GM18951 (cell line): Measurements from ENCODE around the gene YPEL2.

Source experiments
- POLR2A ChIP-seq: IDR thresholded peaks from 4 replicates; pipeline ENCODE4 v1.6.1; 2011; ENCODE audit warnings: mild to moderate bottlenecking; ENCODE audit not compliant: insufficient read length, insufficient read depth; ENCODE audit errors: extremely low read depth
- in situ Hi-C: fragments of 300-500 bp; cut with MboI; formaldehyde crosslinking; loops from one replicate; pipeline ENCODE4 v1.12.0; 2022; ENCODE audit warnings: low sequenced_read_pairs, mixed read lengths, inconsistent platforms; ENCODE audit not compliant: unreplicated experiment

Gene YPEL2

DNA sequence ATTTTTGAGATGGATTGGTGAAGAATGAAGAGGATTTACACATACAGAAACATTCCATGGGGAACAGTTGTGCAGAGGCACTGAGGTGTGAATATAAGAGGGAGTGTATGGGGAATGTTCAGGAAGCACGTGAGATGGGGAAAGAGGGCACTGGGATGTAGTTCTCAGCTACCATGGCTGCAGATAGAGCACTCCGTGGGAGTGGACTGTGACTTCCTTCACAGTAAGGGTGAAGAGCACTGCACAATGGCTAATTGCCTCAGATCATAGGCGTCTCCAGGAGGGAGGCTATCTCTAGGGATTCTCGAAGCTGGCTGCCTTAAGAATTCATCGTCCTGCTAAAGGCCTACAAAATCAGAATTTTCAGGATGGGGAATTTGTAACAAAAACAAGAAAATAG is 7.0 kb downstream of the YPEL2 start:
- TF ChIP-seq POLR2A = no peak
- in situ Hi-C loops = no loop called here

DNA sequence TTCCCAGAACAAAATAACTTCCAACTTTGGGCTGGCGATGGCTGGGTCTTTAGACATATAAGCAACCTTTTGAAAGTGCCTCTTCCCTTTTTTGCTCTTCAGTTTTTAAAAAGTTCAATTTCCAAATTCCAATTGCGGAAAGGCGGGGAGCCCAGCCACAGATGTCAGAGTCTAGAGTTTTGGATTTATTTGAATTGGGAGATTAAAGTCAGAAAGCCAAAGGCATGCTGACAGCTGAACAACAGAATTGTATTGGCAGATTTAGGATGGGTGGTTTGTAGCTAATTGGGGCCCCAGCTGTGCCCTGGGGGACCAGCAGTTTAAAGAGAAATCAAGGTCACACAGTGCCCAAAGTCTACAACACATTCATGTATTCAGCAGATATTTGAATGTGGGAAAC is 10.5 kb downstream of the YPEL2 start:
- in situ Hi-C loops = no loop called here

DNA sequence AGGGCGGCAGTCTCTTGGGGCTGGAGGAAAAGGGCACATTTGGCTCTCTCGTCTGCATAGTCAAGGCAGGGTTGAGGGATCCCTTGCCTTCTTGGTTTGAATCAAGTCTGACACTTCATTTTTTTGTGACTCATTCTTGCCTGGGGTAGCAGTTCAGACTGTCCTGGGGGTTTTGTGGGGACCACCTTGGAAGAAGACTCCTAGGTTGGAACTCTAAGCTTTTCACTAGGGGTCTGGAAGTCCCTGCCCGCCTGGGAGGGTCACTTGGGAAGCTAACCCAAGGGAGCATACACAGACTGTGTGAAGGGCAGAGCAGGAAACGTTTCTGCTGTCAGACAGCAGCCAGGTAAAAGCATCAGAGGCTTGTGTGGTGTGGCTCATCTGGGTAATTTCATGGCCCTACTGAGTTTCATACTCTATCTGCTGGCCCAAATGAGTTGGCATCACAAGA is 11.3 kb downstream of the YPEL2 start:
- TF ChIP-seq POLR2A = no peak
- in situ Hi-C loops = no loop called here

More for the DNA sequence above, 10.5 kb downstream of the YPEL2 start:
- TF ChIP-seq POLR2A = no peak

DNA sequence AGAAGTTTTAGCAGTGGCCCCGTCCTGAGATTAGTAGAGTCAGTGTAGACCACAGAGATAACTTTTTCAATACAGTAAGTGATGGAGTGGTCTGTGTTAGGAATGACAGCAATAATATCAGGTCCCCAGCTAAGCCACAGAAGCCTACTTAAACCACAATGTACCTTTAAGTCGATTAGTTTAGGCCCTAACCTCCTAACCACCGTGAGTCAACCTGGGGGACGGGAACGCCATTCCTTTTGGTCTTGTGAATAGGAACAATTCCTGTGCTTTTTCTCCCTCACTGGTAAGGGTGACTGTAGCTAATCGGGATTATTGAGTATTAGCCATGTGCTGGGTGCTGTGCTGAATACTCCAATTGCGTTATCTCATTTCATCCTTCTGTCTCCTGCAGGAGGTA is 14.0 kb downstream of the YPEL2 start:
- no peak for TF ChIP-seq POLR2A
- in situ Hi-C loops = no loop called here

DNA sequence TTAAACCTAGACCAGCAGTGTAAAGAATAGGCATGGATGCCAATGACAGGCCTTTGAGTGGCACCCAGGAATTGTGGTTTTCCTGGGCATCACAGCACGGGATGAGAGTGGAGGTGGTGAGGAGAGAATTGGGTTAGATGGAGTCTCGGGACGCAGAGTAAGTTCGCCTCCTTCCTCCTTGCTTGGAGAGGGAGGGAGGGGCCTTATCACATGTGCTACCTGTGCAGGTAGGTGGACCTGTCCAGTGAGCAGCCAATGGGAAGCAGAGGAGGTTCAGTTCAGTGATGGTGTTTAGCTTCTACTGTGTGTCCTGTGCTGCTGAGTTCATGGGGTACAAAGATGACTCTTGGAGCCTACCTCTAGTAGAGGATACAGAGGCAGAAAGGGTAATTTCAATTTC is 14.9 kb downstream of the YPEL2 start:
- no peak for TF ChIP-seq POLR2A
- in situ Hi-C loops = no loop called here

DNA sequence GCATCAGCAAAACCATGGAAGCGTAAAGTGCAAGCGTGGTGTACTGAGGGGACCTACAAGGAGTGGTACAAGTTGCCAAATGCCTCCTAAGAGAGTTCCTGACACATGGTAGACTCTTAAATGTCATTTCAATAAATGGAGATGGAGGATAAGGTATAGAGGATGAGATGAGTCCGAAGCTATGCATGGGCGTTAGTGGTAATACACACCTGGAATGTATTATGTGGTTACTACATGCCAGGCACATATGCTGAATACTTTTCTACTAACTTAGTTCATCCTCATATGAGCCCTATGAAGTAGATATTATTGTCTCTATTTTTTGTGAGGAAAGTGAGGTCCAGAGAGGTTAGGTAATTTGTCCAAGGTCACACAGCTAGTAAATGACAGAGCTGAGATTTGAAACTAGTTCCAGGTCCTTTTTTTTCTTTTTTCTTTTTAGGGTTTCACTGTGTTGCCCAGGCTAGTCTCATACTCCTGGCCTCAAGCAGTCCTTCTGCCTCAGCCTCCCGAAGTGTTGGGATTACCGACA is 15.5 kb downstream of the YPEL2 start:
- in situ Hi-C loops = no loop called here
- no peak for TF ChIP-seq POLR2A

DNA sequence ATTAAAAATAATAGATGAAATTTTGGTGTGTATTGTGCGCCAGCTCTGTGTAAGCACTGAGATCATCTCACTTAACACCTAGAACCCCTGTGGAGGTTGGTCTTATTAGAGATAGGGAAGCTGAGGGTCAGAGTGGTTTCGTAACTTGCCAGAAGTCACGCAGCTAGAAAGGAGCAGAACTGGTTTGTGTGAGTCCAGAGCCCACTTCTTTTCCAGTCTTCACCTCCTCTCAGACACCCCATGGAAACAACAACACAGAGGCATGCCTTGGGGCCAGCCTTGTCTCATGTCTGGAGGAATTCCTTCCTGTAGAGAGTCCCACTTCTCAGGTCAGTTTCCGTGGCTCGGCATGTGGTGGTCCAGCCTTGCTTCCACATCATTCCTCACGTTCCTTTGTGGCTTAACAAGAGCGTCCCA is 16.5 kb downstream of the YPEL2 start:
- in situ Hi-C loops = no loop called here
- no peak for TF ChIP-seq POLR2A

DNA sequence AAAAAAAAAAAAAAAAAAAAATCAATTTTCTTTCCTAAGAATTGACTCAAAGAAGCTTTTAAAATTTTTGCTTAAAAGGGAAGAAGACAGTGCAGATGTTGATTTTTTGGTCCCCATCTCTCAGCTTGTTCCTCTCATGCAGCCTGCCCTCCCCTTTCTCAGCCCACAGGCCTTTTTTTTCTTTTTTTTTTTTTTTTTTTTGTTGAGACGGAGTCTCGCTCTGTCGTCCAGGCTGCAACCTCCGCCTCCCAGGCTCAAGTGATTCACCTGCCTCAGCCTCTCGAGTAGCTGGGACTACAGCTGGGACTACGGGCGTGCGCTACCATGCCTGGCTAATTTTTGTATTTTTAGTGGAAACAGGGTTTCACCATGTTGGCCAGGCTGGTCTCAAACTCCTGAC is 17.7 kb downstream of the YPEL2 start:
- in situ Hi-C loops = no loop called here
- no peak for TF ChIP-seq POLR2A

DNA sequence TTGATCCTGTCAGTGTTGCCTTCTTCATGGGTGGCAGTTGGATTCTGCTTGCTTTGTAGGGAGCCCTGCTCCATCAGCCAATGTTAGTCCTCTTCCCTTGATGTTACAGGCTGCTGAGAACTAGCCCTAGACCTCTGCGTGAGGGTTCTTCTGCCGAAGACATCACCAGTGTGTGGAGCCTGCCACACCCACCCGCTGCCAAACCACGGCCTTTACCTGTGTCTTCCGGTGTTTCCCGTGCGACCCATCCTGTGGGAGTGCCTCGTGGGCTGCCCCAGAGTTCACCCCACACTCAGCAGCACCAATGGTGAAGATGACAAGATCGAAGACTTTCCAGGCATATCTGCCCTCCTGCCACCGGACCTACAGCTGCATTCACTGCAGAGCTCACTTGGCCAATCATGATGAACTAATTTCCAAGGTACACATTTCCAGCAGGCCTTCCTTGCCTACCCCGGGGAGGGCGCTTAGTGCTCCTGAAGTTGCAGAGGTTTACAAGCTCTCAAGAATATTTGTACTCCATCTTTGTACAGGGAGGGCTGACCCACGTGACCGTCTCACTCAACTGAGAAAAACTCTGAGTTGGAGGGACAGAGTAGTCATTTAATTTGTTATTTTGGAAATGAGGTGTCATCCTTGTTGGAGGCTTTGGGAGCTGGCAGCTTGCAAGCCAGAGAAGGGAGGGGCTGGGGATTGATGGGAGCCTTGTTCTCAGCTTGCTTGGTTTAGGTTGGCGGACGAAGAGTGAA is 21.8 kb downstream of the YPEL2 start:
- no peak for TF ChIP-seq POLR2A
- in situ Hi-C loops = no loop called here

DNA sequence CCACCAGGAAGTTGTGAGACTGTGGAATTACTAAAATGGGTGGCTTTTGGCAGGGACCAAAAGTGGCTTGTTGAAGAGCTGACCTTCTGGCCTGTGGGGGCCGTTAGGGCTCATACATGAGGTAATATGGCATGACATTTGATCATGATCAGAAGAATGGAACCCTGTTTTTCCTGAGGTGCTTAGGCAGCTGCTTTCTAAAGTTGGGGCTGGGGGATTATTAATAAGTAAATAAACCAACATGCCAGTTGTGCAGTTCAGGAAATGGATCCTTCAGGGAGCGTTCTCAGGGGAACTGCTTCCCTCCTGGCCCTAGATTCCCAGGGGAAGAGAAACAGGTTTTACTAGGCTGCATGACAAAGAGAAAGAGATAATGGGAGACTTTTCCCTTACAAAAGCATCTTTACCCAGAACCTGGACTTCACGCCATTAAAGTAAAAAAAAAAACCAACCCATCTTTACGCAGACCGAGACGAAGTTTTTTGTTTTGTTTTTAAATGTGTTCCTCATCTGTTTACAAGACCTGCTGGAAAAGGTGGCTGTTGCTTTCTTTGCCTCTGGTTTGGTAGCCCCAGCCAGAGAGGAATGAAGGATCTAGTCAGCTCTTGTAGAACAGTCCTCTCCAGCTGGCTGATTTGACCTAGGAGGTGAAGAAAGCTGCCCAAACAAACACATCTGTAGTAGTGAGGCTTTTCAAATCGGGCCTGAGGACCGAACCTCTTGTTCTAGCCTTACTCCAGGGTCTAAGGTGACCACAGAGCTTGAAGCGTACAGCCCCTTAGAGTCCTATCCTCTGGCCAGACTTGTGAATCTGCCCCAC is 22.7 kb downstream of the YPEL2 start:
- in situ Hi-C loops = no loop called here
- TF ChIP-seq POLR2A = no peak

DNA sequence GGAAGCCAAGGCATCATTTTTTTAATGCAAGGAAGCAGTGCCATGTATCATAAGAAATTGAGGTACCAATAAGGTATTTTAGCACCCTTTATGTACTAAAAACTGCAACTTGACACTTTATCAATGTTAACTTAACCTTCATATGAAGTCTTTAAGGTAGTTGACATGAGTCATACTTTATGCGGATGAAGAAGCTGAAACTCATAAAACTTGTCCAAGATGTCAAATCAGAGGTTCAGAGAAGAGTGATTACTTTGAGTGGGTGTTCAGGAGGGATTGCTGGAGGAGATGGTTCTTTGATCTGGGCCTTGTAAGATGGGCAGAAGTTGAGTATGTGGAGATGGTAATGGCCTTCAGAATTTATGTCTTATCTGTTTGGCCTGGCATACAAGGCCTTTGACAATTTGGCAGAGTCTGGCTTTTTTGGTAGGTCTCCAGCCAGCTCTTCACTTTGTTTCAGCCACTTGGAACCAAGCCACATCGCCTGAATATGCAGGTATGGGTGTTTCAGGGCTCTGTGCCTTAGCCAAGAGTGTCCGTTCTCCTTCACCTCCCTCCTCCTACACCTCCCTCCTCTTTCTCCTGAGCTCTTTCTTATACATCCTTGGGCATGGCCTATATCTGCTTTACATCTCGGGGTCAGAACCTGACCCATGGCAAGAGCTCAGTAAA is 23.7 kb downstream of the YPEL2 start:
- in situ Hi-C loops = no loop called here
- TF ChIP-seq POLR2A = no peak

DNA sequence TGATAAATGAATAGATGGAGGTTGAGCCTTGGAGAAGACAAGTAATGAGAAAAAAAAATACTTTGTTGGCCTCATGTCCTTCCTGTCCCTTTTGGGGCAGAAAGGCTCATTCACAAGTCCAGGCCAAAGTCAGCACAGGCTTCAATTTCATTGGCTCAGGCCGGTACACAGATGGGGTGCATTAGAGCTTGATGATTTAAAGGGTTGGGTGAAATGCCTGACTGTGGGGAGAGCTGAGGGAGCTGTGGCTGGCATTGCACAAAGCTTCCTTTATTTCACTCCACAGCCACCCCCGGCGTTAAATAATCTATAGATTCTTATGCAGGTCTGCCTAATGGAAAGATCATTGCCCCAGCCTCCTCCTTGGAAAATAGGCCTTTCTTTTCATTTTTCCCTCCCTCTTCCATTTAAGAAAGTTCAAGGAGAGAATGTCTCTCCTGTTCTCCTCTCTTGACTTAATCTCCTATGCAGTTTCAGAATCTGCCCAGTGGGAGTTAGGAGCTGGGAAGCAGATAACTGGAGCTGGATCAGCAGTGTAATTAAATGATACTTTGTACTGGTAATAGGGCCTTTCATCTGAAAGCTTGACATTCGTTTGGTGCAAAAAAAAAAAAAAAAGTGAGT is 24.4 kb downstream of the YPEL2 start:
- in situ Hi-C loops = no loop called here
- no peak for TF ChIP-seq POLR2A
